ENCODE data around the gene IFI27L2. TPM values are rescaled to one million over a fixed set of nuclear protein-coding genes. Genes with fewer than 3 reads are reported as not detected.
A peak's percentile ranks its signal among the peaks of the same experiment; 100 is the strongest.

IFI27L2 gene
- total RNA-seq, 1 donor from 2014 or later, result 63.9 TPM

- Mint-ChIP-seq H3K36me3 (ENCODE audit: low read depth, unreplicated experiment) (peaks cover 3% of the 10 kb centered on the region), H3K4me1 (ENCODE audit: low read depth, unreplicated experiment) (peaks cover 18% of the 10 kb centered on the region), H3K9me3 (ENCODE audit: unreplicated experiment) (no peaks in the 10 kb centered on the region), H3K4me3 (ENCODE audit: unreplicated experiment) (no peak overlapping the region), H3K27ac (ENCODE audit: unreplicated experiment) (no peak overlapping the region), H3K27me3 (ENCODE audit: low read depth, unreplicated experiment) (no peaks in the 10 kb centered on the region)
- no peaks in the 10 kb centered on the region for H3K79me2 ChIP-seq (ENCODE audit: insufficient read depth, low read length)
- no peaks in the 10 kb centered on the region for H3K36me3 ChIP-seq (ENCODE audit: insufficient read depth, low read length)
- no peak overlapping the region for H3K4me3 ChIP-seq (ENCODE audit: insufficient read depth, low read depth, low read length)
- H4K20me1 ChIP-seq (ENCODE audit: insufficient read depth, low read length), result peaks cover 4% of the 10 kb centered on the region
- H3K4me1 ChIP-seq (ENCODE audit: insufficient read depth, low read length), result peaks cover 17% of the 10 kb centered on the region
- DNase-seq (ENCODE audit: low read depth) (peak; percentile 34), FAIRE-seq (peak; percentile 67)
- H3K4me2 ChIP-seq (ENCODE audit: low read length), result peak overlapping the region; percentile 36
- no peak overlapping the region for H2AFZ ChIP-seq (ENCODE audit: low read depth, low read length)
- no peaks in the 10 kb centered on the region for H3K27me3 ChIP-seq (ENCODE audit: insufficient read depth, low read length)
- no peak overlapping the region for H3K27ac ChIP-seq (ENCODE audit: low read depth, low read length)
- no peaks in the 10 kb centered on the region for H3K9me3 ChIP-seq (ENCODE audit: insufficient read depth, low read depth, low read length)
- no peak for TF ChIP-seq CTCF (IDR thresholded peaks at IDR 0.05; ENCODE audit: insufficient read depth, low read depth, low read length)
- TF ChIP-seq EZH2 (IDR thresholded peaks at IDR 0.05; ENCODE audit: insufficient read depth, low read length), result no peak
- no peak overlapping the region for H3K9ac ChIP-seq (ENCODE audit: low read length)
These were observed 39.9 kb downstream of the IFI27L2 start for GRCh38 chr14:94089479-94089878.

- Histone ChIP-seq H3K9me3 (ENCODE audit: insufficient read depth, low read depth, low read length) (no peaks in the 10 kb centered on the region), H3K36me3 (ENCODE audit: insufficient read depth, low read length) (no peaks in the 10 kb centered on the region), H3K27me3 (ENCODE audit: insufficient read depth, low read length) (no peaks in the 10 kb centered on the region), H3K4me3 (ENCODE audit: insufficient read depth, low read depth, low read length) (no peak overlapping the region), H3K4me2 (ENCODE audit: low read length) (peak overlapping the region; percentile 36), H3K79me2 (ENCODE audit: insufficient read depth, low read length) (no peaks in the 10 kb centered on the region), H3K4me1 (ENCODE audit: insufficient read depth, low read length) (peaks cover 17% of the 10 kb centered on the region), H3K9ac (ENCODE audit: low read length) (no peak overlapping the region), H2AFZ (ENCODE audit: low read depth, low read length) (no peak overlapping the region), H3K27ac (ENCODE audit: low read depth, low read length) (no peak overlapping the region), H4K20me1 (ENCODE audit: insufficient read depth, low read length) (peaks cover 4% of the 10 kb centered on the region)
- Mint-ChIP-seq H3K4me1 (ENCODE audit: low read depth, unreplicated experiment) (peaks cover 18% of the 10 kb centered on the region), H3K9me3 (ENCODE audit: unreplicated experiment) (no peaks in the 10 kb centered on the region), H3K27ac (ENCODE audit: unreplicated experiment) (peak overlapping the region; percentile 24), H3K36me3 (ENCODE audit: low read depth, unreplicated experiment) (peaks cover 3% of the 10 kb centered on the region), H3K4me3 (ENCODE audit: unreplicated experiment) (no peak overlapping the region), H3K27me3 (ENCODE audit: low read depth, unreplicated experiment) (no peaks in the 10 kb centered on the region)
- TF ChIP-seq CTCF (IDR thresholded peaks at IDR 0.05; ENCODE audit: insufficient read depth, low read depth, low read length) (no peak), EZH2 (IDR thresholded peaks at IDR 0.05; ENCODE audit: insufficient read depth, low read length) (no peak)
- DNase-seq (ENCODE audit: low read depth) (peak; percentile 69), FAIRE-seq (no peak)
These were observed 40.9 kb downstream of the IFI27L2 start for GRCh38 chr14:94088516-94088915.

- Histone ChIP-seq H3K9me3 (ENCODE audit: insufficient read depth, low read depth, low read length) (no peaks in the 10 kb centered on the region), H2AFZ (ENCODE audit: low read depth, low read length) (no peak overlapping the region), H3K79me2 (ENCODE audit: insufficient read depth, low read length) (peaks cover 4% of the 10 kb centered on the region), H4K20me1 (ENCODE audit: insufficient read depth, low read length) (peaks cover 4% of the 10 kb centered on the region), H3K9ac (ENCODE audit: low read length) (no peak overlapping the region), H3K4me1 (ENCODE audit: insufficient read depth, low read length) (peaks cover 17% of the 10 kb centered on the region), H3K36me3 (ENCODE audit: insufficient read depth, low read length) (no peaks in the 10 kb centered on the region), H3K4me2 (ENCODE audit: low read length) (no peak overlapping the region), H3K27ac (ENCODE audit: low read depth, low read length) (no peak overlapping the region), H3K27me3 (ENCODE audit: insufficient read depth, low read length) (no peaks in the 10 kb centered on the region), H3K4me3 (ENCODE audit: insufficient read depth, low read depth, low read length) (no peak overlapping the region)
- no peak overlapping the region for H3K4me3 Mint-ChIP-seq (ENCODE audit: unreplicated experiment)
- no peak for FAIRE-seq
- H3K27ac Mint-ChIP-seq (ENCODE audit: unreplicated experiment), result no peak overlapping the region
- no peak for TF ChIP-seq CTCF (IDR thresholded peaks at IDR 0.05; ENCODE audit: insufficient read depth, low read depth, low read length)
- TF ChIP-seq EZH2 (IDR thresholded peaks at IDR 0.05; ENCODE audit: insufficient read depth, low read length), result no peak
- no peaks in the 10 kb centered on the region for H3K27me3 Mint-ChIP-seq (ENCODE audit: low read depth, unreplicated experiment)
- H3K4me1 Mint-ChIP-seq (ENCODE audit: low read depth, unreplicated experiment), result peaks cover 18% of the 10 kb centered on the region
- no peaks in the 10 kb centered on the region for H3K9me3 Mint-ChIP-seq (ENCODE audit: unreplicated experiment)
- no peak for DNase-seq (ENCODE audit: low read depth)
- peaks cover 3% of the 10 kb centered on the region for H3K36me3 Mint-ChIP-seq (ENCODE audit: low read depth, unreplicated experiment)
These were observed 41.5 kb downstream of the IFI27L2 start for GRCh38 chr14:94087891-94088290.
